Fibroblast of skin of abdomen (primary cell): ENCODE results near the gene HMMR.
A peak's percentile ranks its signal among the peaks of the same experiment; 100 is the strongest.
"Not testable (repeated sequence)": the region's sequence is repeated elsewhere in the genome, so short reads cannot be mapped to it uniquely, and the experiment has no call there.

Source experiments
- DNase-seq: peaks from one replicate; pipeline ENCODE4 v3.0.0-alpha.2; 2013

Gene HMMR

DNA sequence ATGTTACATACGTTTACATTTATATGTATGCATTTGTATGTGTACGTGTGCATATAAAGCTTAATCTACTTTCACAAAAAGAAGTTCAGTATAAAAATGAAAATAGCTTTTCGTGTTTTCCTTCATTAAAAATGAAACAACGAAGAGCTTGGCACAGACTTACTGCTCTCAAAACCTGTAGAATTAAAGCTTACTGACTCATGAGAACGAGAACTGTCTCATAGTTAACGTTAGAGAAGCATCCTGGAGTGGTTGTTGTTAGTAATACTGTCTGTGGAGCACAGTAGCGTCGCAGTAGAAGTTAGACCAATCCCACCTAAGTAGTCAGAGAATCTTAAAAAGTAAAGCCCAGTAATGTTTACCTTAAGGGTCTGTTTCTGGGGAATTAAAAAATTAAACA lies 46.3 kb downstream of the HMMR start:
- DNase-seq = peak; percentile 28

DNA sequence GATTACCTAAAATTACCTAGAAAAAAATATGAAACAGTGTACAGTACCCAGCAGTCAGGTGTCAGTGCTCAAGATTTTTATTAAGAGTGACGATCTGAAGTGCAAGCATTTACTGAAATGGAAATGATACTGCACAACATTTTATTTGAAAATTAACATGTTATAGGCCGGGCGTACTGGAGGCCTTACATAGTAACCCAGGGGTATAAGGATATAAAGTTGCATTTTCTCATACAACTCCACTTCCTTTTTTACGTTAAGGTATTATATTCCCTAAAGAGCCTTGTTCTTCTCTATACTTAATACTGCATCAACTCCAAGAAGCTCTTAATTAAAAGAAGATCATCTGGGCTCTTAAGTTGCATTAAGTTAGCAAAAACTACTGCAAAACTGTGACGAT lies 48.3 kb downstream of the HMMR start:
- DNase-seq = no peak

DNA sequence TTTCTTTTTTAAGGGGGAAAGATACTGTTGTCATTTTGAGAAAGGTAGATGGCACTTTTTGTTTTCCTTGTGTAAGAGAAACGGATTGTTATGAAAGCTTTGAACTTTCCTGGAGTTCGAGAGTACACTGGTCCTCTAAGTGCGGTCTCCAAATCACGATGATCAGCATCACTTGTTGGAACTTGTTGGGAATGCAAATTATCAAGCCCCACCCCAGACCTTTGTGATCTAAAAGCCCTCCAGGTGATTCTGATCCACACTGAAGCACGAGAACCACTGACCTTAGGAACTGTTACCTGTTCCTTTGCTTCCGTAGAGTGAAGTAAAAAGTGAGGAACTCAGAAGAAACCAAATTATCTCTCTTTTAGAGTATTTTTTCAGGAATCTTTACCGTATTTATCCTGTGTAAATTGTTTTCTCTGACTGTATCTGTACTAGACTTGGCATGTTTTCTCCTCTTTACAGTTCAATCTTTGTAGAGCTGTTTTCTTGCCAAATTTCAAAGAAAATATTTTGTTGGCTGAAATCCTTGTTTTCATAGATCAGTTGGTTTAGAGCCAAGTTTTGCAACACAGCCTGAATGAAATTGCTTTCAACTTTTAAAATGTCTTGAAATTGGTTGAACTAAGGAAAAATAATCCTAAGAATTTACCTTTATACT lies 49.0 kb downstream of the HMMR start:
- DNase-seq = peak; percentile 58

DNA sequence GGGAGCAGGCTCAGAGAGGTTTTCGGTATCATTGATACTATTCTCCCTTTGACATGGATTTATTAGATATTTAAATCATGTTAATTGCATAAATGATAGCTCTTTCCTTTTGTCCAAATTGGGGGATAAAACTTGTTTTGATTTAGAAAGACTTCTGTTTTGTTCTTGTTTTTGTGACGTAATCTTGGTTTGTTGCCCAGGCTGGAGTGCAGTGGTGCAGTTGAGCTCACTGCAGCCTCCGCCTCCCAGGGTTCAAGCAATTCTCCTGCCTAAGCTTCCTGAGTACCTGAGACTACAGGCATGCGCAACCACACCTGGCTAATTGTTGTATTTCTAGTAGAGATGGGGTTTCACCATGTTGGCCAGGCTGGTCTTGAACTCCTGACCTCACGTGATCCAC lies 52.1 kb downstream of the HMMR start:
- no peak for DNase-seq

DNA sequence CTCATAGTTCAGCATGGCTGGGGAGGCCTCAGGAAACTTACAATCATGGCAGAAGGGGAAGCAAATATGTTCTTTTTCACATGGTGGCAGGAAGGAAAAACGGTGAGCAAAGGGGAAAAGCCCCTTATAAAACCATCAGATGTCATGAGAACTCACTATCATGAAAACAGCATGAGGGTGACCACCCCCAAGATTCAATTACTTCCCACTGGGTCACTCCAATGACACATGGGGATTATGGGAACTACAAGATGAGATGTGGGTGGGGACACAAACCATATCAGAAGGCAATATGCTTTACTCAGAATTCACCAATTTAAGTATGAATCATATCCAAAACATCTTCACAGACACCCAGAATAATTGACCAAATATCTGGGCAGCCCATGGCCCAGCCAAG lies 64.7 kb downstream of the HMMR start:
- no peak for DNase-seq

DNA sequence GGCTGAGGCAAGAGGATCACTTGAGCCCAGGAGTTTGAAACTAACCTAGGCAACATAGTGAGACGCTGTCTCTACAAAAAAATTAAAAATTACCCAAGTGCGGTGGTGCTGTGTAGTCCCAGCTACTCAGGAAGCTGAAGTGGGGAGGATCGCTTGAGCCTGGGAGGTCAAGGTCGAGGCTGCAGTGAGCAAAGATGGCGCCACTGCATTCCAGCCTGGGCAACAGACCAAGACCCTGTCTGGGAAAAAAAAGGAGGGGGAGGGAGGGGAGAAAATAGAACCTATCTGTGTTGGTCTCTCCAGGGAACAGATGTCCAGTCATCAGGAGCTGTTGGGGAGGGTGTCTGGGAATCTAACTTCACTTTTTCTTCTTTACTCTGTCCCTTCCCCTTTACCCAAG lies 69.3 kb downstream of the HMMR start:
- DNase-seq = no peak

DNA sequence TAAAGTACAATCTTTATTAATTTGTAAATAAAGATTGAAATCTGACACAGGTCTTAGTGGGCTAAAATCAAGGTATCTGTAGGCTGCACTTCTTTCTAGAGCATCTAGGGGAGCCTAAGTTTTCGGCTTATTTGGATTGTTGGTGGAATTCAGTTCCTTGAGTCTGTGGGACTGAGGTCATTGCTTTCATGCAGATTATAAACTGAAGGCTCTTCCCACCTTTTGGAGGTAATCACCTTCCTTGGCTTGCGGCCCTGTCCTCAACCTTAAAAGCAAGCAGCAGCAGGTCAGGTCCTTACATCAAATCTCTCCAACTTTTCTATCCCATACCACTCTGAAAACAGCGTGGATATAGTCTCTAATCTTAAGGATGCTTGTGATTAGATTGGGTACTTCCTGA lies 70.8 kb downstream of the HMMR start:
- no peak for DNase-seq

DNA sequence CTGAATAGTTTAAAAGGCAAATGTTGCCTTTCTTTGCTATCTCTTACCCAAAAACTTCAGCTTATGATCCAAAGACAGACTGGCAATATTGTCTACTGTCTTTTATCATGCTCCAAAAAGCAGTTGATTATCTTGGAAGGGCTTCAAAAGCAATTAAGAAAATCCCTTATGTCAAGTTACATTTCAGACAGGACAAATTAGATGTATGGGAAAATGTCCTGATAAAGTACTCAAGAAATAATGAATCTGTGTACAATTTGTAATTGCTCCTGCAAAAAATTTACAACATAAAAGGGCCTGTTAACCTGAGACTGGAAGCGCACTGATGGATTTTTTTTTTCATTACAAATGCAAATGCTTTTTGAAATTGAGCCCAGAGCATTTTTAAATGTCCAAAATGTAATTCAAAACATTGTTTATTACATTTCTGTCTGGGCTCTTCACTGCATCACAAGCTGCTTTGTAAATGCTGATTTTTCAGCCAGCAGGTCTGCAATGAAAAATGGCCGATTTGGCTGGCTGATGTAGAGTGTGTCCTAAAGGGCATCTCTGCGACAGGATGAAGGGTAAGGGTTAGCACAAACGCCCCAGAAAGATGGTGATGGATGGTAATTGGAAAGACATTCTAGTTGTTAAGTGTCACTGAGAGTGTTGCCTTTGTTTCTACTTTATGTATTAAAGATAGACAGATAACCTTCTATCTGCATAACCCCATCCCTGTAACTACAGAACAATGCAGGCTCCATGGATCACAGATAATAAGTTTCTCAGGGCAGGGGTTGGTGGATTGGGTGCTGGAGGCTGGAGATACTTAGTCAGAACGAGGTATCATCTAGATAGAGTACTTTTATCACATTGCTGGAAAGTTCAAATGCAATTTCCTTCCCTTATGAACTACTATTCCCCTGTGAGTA lies 72.0 kb downstream of the HMMR start:
- DNase-seq = no peak

DNA sequence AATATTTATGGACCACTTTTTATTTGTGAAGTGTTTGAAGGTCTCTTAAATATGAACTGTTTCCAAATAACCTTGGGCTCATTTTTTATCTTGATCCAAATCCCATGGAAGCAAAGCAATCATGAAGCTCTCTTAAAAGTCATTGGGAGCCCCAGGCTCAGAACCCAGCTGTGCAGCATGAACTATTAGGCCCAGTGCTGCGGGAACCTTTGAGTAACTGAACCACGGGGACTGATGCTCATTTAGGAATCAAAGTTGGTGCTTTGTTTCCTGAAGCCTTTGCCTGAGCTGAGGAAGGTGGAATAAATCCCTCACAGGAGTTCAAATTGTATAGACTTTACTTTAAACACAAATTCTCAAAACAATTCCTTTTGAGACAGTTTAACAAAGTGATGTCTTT lies 72.8 kb downstream of the HMMR start:
- no peak for DNase-seq

DNA sequence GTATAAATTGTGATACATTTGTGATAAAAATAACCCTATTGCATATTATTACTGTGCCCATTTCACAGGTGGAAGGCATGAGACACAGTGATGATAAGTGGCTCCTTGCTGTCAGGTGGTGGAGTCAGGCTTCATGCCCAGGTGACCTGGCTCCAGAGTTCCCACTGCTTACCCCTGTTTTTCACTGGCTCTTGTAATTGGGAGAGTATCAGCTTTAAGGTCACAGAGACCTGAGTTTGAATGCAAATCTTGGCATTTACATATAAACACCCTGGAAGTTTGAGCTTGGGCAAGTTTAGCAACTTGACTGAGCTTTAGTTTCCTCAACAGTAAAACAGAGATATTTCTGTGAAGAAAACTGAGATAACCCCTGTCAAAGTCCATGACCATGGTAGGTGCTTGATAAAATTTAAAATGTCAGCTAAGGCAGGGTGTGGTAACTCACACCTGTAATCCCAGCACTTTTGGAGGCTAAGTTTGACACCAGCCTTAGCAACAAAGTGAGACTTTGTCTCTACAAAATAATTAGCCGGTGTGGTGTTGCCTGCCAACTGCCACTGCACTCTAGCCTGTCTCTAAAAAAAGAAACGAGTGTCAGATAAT lies 74.2 kb downstream of the HMMR start:
- no peak for DNase-seq

DNA sequence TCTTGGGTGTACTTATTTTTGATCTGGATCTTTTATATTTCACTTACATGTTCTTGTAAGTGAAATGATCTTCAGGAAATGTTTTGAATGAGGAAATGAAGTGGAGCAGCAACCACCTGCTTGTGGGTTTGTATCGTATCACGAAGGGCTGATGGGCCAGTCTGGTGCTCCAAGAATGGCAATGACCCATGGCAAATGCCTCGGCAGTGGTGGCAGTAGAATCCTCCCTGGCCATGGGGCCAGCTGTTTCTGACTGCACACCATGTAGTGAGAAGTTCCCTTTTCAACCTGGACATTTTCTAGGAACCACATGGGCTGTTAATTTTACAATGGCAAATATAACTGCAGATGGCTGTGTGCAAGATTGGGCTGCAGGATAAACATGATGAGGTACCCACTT lies 74.9 kb downstream of the HMMR start:
- DNase-seq = no peak

DNA sequence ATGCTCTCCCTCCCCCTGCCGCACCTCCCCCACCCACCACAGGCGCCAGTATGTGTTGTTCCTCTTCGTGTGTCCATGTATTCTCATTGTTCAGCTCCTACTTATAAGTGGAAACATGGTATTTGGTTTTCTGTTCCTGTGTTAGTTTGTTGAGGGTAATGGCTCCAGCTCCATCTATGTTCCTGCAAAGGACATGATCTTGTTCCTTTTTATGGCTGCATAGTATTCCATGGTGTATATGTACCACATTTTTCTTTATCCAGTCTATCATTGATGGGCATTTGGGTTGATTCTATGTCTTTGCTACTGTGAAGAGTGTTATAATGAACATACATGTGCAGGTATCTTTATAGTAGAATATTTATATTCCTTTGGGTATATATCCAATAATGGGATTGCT lies 76.0 kb downstream of the HMMR start:
- DNase-seq = not testable (repeated sequence)

DNA sequence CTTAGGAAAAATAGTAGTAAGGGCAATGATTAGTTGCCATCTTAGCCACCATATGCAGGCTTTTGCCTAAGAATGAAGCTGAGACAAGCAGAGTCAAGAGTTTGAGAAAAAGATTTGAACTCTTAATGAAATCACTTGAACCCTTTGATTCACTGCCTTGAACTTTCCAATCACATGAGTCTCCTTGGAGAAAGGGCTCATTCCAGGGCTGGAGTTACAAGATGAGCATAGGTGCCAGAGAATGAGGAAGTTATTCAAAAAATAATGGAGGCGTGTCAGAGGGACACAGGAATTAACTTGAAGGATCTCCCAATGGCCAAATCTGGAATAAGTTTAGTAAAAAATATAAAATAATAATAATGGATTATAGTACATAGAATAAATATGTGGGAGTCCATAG lies 80.3 kb downstream of the HMMR start:
- DNase-seq = no peak
